Esophagus muscularis mucosa (tissue), 3 donors: ENCODE measurements around the gene HAGHL.

Experiments used
- CTCF ChIP-seq, 3 experiments: fragments of 200-600 bp in 2 of 3; fragments of 450-650 bp in 1 of 3; sonication (generic) in 2 of 3; IDR thresholded peaks; one replicate each; pipeline ENCODE4 v1.5.1; 2017 to 2019; ENCODE audit warnings: antibody characterized with exemption in 3 of 3, mild to moderate bottlenecking in 2 of 3, moderate library complexity in 1 of 3
- POLR2A ChIP-seq: fragments of 450-650 bp; IDR thresholded peaks from one replicate; pipeline ENCODE4 v1.6.1; 2017; ENCODE audit warnings: antibody characterized with exemption, moderate library complexity, mild to moderate bottlenecking, low read depth

GRCh38 chr16:741986-742629 is 15.2 kb downstream of the HAGHL start:
- TF ChIP-seq CTCF (IDR thresholded peaks at IDR 0.05) = no peak
- TF ChIP-seq POLR2A = no peak
